Activated CD8-positive, alpha-beta memory T cell treated with anti-CD3 and anti-CD28 coated beads for 48 hours (primary cell): ENCODE measurements around the gene COL8A2.

Experiments
- DNase-seq, 3 experiments: peaks; one replicate each; pipeline ENCODE4 v3.0.0-alpha.2; 2020; ENCODE audit warnings: low read depth in 2 of 3, low spot score in 2 of 3

The COL8A2 gene

DNA sequence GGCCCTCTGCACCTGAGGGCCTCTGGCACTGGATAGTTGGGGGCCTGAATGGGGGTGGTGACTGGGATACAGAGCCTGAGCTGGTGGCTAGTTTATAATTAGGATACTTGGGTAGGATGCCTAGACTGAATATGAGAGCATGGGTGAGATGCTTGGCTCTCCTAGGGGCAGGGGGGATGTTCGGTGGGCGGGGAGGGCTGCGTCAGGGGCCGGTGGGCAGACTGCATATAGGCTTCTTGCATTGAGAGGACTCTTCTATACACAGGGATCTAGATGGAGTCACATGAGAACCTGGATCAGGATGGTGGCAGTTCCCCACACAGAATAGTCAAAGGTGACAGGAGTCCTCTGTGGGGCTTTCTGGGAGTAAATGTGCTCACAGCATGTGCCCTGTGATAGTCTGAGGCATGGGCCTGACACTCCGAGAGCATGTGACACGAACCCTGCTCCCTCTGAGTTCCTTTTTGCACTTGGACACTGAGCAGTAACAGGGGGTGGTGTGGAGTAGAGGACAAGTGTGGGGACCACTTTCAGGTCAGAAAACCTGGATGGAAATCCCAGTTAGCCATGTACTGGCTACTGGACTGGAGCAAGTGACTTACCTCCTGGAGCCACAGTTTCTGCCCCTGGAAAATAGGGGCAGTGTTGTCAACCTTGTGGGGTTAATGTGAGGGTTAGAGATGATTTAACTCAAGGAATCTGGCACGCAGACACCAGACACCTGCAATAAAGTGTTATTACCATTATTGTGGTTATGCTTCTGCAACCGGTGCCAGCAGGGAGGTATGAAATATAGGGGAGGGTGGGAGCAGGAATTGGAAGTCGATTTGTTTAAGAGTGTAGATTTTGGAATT lies 33.2 kb upstream of the COL8A2 start:
- no peak for DNase-seq

DNA sequence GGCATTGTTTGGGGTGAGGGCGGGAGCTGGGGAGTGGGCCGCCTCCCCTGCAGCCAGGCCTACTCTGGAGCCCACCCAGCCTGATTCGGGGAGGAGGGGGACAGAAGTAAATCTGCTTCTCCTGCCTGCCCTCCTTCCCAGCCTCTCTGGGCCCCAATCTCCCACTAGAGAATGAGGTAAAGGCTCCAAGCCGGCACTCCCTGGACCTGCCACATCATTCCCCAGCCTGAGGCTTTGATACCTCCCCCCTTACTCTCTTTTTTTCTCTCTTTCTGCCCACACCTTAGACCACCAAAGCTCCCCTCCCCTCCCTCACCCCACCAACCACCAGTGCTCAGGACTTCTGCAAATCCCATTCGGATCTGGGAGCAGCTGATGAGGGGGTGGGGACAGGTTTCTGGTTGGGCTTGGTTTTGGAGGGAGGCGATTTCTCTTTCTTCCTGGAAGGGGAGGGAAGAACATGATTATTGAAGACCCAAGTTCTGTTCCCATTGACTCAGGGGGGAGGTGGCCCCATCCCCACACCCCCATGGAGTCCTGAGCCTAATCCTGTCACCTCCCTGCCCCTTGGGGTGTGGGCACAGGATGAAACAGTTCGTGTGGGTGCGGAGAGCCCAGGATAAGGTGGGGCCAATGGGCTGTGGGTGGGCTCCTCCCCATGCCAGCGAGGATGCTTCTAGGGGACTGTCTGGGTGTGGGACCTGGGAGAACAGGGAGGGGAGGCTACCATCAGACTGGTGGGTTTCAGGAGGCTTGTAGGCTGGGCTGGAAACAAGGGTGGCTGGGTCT lies 32.3 kb upstream of the COL8A2 start:
- DNase-seq = no peak

DNA sequence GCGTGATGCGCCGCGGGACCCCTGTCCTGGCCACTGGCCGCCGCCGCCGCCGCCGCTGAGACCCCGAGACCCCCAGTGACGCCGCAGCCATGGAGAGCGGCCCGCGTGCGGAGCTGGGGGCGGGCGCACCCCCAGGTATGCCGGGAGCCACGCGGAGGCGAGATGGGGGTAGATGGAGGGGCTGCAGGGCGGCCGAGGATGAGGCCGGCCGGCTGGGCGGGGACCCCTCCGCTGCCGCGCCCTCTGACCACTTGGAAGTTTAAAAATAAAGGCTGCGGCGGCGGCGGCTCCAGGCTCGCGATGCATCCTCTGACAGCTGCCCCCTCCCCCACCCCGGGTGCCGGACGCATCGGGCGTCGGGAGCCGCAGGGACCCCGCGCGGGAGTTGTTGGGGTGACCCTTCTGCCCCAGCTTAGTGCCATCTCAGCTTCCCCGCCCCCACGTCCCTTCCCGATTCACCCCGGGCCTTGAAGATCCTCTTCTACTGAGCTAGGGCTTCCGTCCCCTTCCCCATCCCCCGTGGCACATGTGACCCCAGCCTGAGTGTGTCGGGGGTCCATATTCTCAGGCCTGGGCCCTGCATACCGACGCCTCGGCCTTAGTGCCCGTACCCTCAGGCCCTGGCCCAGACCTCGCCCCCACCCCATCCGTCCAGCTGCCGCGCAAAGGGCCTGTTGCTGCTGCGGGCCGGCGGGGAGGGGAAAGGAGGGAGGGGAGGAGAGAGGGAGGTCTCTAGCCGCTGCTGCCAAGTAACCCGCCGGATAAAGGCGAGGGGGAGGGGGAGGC lies 31.5 kb upstream of the COL8A2 start:
- DNase-seq = no peak

DNA sequence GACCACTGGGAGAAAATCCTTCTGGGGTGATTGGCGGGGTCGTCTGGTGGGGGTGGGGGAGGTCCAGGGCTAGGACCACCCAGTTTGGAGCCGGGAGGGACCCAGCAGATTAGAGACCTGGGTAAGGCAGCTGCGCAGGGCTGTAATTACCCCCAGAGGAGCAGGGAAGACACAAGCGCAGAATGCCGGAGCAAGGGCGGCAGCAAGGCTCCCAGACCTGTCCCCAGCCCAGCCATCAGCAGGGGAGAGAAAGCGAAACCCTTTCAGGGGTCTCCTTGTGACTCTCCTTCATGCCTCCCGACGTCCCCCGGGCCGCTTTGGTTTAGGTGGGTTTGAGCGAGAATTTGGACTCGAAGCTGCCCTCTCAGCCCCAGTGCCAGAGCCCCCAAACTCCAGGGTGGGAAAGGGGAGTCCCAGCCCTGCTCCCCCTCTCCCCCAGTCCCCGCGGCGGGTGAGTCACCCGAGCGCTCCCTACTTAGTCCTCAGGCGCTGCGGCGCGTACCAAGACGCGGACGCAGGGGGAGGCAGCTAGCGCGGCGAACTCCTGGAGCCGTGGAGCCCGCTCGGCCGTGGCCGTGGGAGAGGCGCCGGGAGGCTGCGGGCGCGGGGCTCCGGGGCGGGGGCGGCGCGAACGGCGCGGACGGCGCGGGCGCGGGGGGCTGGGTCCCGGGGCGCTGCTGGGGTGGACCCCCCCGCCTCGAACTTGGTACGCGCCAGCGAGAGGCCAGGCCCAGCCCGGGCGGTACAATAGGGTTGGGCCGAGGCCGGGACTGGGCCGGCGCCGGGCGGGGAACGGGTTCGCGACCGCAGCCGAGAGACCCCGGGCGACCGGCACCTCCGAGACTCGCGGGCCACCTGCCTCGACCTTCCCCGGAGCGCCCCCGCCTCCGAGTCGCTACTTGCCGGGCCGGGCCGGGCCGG lies 30.6 kb upstream of the COL8A2 start, which contains the start of gene MAP7D1:
MAP7D1 (plus strand) TSS at position 753 of the 921 bp plus-strand sequence. CDS start 258 bp downstream, outside the sequence.
- DNase-seq = peak; percentile 67 to 92 (median 73)

DNA sequence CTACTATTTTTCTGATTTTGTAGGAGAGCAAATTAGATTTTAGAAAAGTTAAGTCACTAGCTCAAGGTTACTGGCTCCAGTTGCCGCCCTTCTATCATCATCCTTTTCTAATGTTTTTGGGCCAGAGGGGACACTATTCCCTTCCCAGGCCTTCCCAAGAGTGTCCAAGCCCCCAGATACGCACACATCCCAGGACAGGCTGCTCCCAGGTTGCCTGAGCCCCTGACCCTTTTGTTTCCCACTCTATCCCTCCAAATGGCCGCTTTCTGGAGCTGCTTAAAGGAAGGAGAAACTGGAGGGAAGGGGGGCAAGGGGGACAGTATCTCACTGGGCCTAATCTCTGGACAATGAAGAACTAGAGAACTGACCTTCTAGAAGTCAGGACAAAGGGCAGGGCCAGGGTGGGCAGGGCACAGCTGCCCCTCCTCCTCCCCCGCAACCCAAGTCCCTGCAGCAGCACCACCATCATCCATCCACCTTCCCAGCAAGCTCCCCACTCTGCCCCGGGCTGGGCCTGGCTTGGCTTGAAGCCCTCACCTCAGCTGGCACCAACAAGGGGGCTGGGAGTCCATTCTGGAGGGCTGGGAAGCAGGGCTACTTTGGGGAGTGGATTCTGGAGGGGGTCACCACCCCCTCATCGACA lies 29.9 kb upstream of the COL8A2 start:
- no peak for DNase-seq

DNA sequence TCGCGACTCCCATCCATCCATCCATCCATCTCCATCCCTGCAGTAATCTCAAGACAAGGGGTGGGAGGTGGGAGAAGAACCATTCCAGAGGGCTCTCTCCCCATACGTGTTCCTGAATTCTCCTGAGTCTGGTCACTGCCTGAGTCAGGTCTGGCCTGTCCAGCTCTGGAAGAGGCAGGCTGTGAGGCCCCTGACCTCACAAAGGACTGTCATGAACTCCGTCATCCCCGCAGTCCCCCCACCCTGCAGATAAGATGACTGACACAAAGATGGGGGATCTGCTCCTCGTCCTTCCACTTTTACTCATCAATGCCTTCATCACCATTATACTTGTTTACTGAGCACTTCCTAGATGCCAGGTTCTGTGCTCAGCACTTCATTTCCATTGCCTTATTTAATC lies 29.3 kb upstream of the COL8A2 start:
- no peak for DNase-seq

DNA sequence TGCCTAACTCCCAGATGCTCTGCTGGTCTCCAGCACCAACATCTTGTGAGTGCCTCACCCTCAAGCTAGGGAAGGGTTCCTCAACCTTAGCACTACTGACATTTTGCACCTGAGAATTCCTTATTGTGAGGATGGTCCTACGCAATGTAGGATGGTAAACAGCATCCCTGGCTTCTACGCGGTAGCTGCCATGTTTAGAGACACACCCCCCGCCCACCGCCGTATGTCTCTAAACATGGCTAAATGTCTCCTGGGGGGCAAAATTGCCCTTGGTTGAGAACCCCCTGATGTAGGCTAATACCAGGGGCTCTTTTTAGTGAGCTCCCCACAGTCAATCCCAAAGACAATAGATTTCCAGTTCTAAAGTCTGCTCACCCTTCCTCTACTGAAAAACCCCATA lies 28.5 kb upstream of the COL8A2 start:
- no peak for DNase-seq

DNA sequence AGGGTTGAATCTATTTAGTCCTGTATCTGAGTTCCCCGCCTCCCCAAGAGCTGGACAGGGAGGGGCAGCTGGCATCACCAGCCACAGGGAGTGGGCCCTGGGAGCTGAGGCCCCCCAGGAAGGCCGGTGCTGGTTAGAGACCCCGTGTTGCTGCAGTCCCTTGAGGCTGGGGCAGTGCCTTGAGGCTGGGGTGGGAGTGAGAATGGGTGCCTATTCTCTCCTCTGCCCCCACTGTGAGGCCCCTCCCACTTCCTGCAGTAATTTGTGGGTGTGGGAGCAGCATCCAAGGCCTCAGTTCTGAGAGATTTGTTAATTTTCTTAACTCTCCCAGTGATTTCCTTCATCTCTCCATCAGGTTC lies 26.8 kb upstream of the COL8A2 start:
- no peak for DNase-seq

DNA sequence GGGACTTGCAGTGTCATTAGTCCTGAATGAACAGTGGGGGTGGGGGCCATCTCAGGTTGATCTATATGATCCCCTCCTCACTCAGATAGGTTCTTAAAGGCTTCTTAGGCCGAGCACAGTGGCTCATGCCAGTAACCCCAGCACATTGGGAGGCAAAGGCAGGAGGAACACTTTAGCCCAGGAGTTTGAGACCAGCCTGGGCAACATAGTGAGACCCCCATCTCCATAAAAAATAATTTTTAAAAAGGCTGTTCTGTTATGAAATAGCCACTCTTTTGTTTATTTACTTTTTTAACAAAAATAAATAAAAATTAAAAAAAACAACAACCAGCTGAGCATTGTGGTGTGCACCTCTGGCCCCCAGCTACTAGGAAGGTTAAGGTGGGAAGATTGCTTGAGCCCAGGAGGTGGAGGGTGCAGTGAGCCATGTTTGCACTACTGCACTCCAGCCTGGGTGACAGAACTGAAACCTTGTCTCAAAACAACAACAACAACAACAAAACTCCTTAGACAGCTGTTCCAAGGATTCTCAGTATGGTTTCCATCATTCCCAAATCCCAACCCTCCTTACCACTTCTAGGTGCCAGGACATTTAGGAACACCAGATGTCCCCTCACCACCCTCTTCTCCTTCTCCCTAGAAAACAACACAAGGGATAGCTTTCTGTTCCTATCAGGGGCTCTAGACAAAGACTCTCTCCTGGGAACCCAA lies 26.3 kb upstream of the COL8A2 start:
- no peak for DNase-seq

DNA sequence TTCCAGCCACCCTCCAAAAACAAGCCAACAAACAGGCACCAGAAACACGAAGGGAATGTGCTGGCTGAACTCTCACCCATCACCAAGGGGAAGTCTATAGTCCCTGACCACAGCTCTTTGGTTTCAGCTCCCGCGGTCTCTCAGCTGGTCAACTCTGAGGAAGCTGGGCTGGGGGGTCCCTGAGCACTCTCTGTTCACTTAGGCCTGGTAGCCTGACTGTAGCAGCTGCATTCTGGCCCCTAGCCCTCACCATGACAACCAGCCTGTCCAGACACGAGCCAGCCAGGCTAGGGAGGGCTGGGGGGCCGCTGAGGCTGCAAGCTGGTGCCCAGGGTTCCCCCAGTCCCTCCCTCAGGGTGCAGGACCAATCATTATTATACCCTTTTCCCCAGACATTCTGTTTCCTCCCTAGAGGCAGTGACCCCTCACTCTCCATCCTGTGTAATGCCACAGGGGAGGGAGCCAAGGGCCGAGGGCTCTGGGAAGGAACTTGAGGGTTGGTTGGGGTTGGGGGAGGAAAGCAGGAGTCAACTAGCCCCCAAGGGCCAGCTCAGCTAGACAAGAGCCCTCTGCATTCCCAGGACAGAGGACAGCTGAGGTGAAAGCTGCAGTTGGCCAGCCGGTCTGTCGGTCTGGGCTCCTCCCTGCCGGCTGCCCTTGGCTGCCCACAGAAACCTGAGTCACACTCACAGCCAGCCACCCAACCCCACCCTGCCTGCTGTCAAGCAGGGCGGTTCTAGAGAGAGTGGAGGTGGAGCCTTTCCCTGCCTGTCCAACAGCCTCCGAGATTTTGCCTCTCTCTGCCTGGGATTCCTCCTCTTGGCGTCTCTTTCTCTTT lies 25.5 kb upstream of the COL8A2 start:
- peak in 1 of 3 experiments; percentile 64 for DNase-seq

DNA sequence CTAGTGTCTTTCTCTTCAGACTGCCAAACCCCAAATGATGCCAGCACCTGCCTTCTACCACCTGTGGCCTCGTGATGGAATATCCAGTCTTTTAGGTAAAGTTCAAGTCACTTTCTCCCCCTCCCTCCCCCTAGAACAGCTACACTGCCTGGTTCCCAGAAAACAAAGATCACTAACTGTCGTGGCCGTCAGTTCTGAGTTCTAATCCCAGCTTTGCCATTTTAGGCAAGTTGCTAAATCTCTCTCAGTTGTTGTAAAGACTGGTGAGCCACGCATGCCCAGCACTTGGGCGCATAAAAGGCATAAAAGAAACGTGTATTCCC lies 24.9 kb upstream of the COL8A2 start:
- DNase-seq = no peak

DNA sequence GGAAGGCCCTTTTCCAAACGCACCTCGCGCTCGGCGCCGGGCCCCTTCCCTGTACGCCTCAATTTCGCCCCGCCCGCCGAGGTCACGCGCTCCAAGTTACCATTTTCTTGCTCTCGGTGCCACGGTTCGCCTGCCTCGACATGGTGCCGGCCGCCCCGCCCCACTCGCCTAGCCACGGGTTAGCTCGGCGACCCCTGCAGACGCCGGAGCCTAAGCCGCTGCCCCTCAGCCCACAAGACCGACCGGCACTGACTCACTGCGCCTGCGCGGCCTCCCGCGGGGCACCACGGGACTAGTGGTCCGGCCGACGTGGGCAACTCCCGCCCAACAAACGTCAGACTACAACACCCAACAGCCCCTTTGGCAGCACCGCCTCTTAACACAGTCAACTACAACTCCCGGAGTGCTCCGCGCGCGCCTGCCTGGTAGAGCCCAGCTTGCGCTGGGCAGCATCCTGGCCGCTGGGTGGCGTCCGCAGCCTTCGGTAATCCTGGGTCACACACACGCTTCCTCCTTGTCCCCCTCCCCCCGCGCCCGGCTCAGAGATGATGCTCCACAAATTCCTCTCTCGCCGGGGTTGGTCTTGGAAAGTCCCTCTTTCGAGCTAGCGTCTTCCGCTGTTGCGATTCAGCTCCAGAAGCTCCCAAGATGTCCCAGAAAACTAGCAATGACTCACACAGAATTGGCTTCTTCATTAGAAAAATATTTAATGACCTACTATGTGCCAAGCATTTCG lies 24.4 kb upstream of the COL8A2 start, which contains the start of gene TRAPPC3:
TRAPPC3 (minus strand) TSS at position 250 of the 736 bp plus-strand sequence; CDS start at position 142, 108 bp downstream.
- DNase-seq = peak; percentile 94 to 99 (median 95)

DNA sequence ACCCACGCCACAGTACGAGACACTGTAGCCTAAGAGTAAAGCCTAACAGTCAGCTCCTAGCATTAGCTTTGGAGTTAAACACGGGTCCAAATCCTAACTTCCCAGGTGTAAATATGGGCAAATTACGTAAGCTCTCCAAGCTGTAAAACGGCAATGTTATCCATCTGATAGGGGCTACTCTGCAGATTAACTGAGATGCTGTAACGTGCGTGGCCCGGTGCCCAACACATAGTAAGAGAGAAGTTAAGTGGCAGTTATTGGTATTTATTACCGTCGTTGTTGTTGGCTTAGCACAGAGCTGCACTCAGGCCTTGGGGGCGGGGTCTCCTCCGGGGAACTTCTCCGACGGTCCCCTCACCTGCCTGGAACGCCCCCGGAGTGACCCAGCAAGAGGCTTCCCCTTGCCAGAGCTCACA lies 23.8 kb upstream of the COL8A2 start:
- DNase-seq = no peak

DNA sequence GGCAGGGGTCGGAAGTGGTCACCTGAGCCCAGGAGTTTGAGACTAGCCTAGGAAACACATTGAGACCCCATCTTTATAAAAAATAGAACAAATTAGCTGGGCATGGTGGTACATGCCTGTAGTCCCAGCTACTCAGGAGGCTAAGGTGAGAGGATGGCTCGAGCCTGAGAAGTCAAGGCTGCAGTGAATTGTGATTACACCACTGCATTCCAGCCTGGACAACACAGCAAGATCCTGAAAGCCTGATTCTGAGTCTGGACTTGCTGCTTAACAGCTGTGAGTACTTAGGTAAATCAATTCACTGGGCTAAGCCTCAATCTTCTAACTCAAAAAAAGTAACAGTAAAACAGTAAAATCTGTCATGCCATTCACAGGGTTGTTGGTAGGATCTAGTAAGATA lies 19.4 kb upstream of the COL8A2 start:
- no peak for DNase-seq

DNA sequence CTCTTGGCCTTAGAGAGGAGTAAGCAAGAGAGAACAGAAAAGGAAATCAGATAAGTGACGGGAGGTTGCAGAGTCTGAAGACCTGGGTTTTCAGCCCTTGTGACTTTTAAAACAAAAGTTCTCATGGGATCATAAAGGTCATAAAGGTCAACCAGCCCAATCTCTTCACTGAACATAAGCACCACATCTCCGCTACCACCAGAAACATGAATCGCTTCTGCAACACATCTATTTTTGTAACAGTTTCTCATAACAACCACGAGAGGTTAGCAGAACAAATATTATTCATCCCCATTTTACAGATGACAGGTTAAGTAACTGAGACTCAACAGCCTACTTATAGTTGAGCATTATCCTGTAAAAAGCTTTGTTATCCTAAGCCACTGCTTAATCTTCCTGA lies 18.4 kb upstream of the COL8A2 start:
- no peak for DNase-seq

DNA sequence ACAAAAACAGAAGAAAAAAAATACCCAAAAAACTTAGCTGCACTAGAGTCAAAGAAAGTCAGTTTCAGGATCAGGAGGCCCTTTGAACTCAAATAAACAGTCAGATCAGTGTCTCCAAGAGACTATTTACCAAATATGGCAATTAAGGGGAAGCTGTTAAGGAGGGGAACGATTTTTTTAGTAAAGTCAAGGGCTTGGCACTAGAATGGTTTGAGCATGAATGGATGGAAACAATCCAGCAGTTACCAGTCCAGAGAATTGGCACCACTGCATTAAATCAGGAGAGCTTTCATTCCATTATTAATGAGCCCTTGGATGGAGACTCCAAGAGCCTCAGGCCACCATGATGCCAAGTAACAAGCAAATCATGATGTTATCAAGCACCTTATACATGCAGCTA lies 17.1 kb upstream of the COL8A2 start:
- no peak for DNase-seq

DNA sequence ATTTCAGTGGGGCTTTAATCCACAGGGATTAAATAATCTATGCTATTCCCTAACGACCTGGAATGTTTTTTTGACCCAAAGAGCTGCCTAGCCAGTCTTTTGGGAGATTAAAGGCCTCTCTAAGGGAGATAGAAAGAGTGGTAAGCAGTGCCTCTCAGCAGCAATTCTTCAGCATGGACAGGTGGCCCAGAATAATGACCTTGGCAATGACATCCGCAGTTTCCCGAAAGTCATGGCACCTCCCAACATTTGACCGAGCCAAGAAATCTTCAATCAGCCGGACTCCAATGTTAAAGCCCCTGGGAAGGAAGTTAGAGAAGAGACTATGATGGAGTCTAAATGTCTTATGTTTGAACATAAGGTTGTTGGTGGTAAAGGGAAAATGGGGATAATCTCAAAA lies 14.5 kb upstream of the COL8A2 start:
- no peak for DNase-seq

DNA sequence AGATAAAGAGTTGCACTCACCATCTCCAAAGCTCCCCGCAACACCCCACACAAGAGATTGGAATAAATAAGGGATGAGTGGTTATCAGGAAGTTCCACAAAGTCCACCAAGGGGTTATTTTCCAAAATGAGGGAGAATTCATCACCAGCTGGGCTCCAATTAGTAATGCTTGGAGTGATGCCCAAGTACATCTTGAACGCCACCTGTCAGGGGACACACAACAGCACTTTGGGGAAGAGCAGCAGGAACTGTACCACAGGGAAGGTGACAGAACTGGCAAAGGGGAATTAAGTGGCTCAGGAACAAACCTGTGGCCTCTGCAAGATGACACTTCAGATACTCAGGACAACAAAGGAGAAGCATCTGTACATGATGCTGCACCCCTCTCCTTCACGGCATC lies 12.8 kb upstream of the COL8A2 start:
- DNase-seq = no peak
